Measurements from ENCODE around the gene NLRP10.

DNA sequence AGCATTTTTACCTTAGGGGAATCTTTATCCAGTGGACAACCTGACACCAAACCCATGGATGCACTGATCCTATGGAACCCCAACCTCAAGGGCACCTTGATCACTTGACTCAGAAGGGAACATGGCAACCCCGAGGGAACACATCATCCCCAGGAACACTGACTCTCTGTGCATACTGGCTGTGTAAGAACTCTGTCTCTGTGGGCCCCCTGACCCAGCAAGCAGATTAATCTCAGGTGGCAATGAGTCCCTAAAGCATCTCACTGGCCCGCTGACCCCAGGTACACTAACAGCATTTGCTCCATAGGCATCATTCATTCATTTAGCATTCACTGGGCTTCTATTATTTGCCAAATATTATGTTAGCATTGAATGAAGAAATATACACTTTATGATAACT is 38.8 kb upstream of the NLRP10 start:
- TF ChIP-seq PPARA (CRISPR knock-in tag; IDR thresholded peaks at IDR 0.05; ENCODE audit: borderline replicate concordance) (no peak), PATZ1 (CRISPR knock-in tag; IDR thresholded peaks at IDR 0.05; ENCODE audit: borderline replicate concordance) (no peak), OSR1 (CRISPR knock-in tag; IDR thresholded peaks at IDR 0.05) (no peak), GLIS3 (CRISPR knock-in tag; IDR thresholded peaks at IDR 0.05) (no peak), SNAI2 (CRISPR knock-in tag; IDR thresholded peaks at IDR 0.05) (no peak), ZNF70 (CRISPR knock-in tag; IDR thresholded peaks at IDR 0.05) (no peak), RARB (CRISPR knock-in tag; IDR thresholded peaks at IDR 0.05) (no peak)
